ENCODE data around the gene GABARAP.

GABARAP gene

GRCh38 chr17:7241783-7242716, at the start of gene GABARAP:
Gene GABARAP, minus strand, starts transcription at chr17:7242449. Its CDS starts 119 bp downstream, at chr17:7242330.
- H2AFZ ChIP-seq (ENCODE audit: low read length): peak within 1 kb of the TSS; percentile 87
- 0 out of 2 replicates have a peak, but pooled peaks cover 3% of the 10 kb centered on the region for H3F3A ChIP-seq (ENCODE audit: low read depth)
- peak within 1 kb of the TSS; percentile 86 for H3K4me3 ChIP-seq (ENCODE audit: low read length, poor library complexity, severe bottlenecking)
- H3K79me2 ChIP-seq (ENCODE audit: insufficient read depth, low read length): peaks cover 56% of the 10 kb centered on the region
- peaks cover 5% of the 10 kb centered on the region for H3K27me3 ChIP-seq (ENCODE audit: insufficient read depth, low read length, poor library complexity, severe bottlenecking)
- TF ChIP-seq EZH2phosphoT487 (IDR thresholded peaks at IDR 0.05; ENCODE audit: borderline replicate concordance) (no peak), CTCF (conservative IDR thresholded peaks at IDR 0.05; ENCODE audit: low read length) (no peak)
- H3K36me3 ChIP-seq (ENCODE audit: insufficient read depth, low read length): peaks cover 23% of the 10 kb centered on the region; the same call in 1 of the 2 replicates
- no peaks in the 10 kb centered on the region for H3K9me3 ChIP-seq (ENCODE audit: insufficient read depth, low read depth, low read length)
- peaks cover 31% of the 10 kb centered on the region for H3K4me1 ChIP-seq (ENCODE audit: insufficient read depth, low read length, poor library complexity, severe bottlenecking)
- peak within 1 kb of the TSS; percentile 86 for H3K9ac ChIP-seq (ENCODE audit: low read depth, low read length, poor library complexity, severe bottlenecking)
- H4K20me1 ChIP-seq (ENCODE audit: insufficient read depth, low read length, poor library complexity, severe bottlenecking): peaks cover 12% of the 10 kb centered on the region
- peak within 1 kb of the TSS; percentile 75 for H3K4me2 ChIP-seq (ENCODE audit: low read depth, low read length, poor library complexity, severe bottlenecking)
- H3K9me2 ChIP-seq (replicated peaks; ENCODE audit: low read depth, low read length): no peaks in the 10 kb centered on the region

GRCh38 chr17:7290685-7291084, 48.4 kb upstream of the GABARAP start:
- Histone ChIP-seq H3K27me3 (ENCODE audit: insufficient read depth, low read length, poor library complexity, severe bottlenecking) (no peaks in the 10 kb centered on the region), H3K4me3 (ENCODE audit: low read length, poor library complexity, severe bottlenecking) (no peak overlapping the region), H3K4me1 (ENCODE audit: insufficient read depth, low read length, poor library complexity, severe bottlenecking) (no peaks in the 10 kb centered on the region), H2AFZ (ENCODE audit: low read length) (no peak overlapping the region), H3K9ac (ENCODE audit: low read depth, low read length, poor library complexity, severe bottlenecking) (no peak overlapping the region), H4K20me1 (ENCODE audit: insufficient read depth, low read length, poor library complexity, severe bottlenecking) (no peaks in the 10 kb centered on the region), H3K9me2 (replicated peaks; ENCODE audit: low read depth, low read length) (no peaks in the 10 kb centered on the region), H3K79me2 (ENCODE audit: insufficient read depth, low read length) (no peaks in the 10 kb centered on the region), H3K4me2 (ENCODE audit: low read depth, low read length, poor library complexity, severe bottlenecking) (no peak overlapping the region), H3K36me3 (ENCODE audit: insufficient read depth, low read length) (no peaks in the 10 kb centered on the region), H3F3A (ENCODE audit: low read depth) (no peaks in the 10 kb centered on the region), H3K9me3 (ENCODE audit: insufficient read depth, low read depth, low read length) (no peaks in the 10 kb centered on the region)
- TF ChIP-seq EZH2phosphoT487 (IDR thresholded peaks at IDR 0.05; ENCODE audit: borderline replicate concordance) (no peak), CTCF (conservative IDR thresholded peaks at IDR 0.05; ENCODE audit: low read length) (no peak)

GRCh38 chr17:7290166-7290565, 47.9 kb upstream of the GABARAP start:
- Histone ChIP-seq H3K79me2 (ENCODE audit: insufficient read depth, low read length) (no peaks in the 10 kb centered on the region), H3F3A (ENCODE audit: low read depth) (no peaks in the 10 kb centered on the region), H4K20me1 (ENCODE audit: insufficient read depth, low read length, poor library complexity, severe bottlenecking) (no peaks in the 10 kb centered on the region), H3K4me2 (ENCODE audit: low read depth, low read length, poor library complexity, severe bottlenecking) (no peak overlapping the region), H3K9ac (ENCODE audit: low read depth, low read length, poor library complexity, severe bottlenecking) (no peak overlapping the region), H3K4me1 (ENCODE audit: insufficient read depth, low read length, poor library complexity, severe bottlenecking) (no peaks in the 10 kb centered on the region), H3K27me3 (ENCODE audit: insufficient read depth, low read length, poor library complexity, severe bottlenecking) (no peaks in the 10 kb centered on the region), H2AFZ (ENCODE audit: low read length) (no peak overlapping the region), H3K4me3 (ENCODE audit: low read length, poor library complexity, severe bottlenecking) (no peak overlapping the region), H3K9me2 (replicated peaks; ENCODE audit: low read depth, low read length) (no peaks in the 10 kb centered on the region), H3K36me3 (ENCODE audit: insufficient read depth, low read length) (no peaks in the 10 kb centered on the region), H3K9me3 (ENCODE audit: insufficient read depth, low read depth, low read length) (no peaks in the 10 kb centered on the region)
- no peak for TF ChIP-seq EZH2phosphoT487 (IDR thresholded peaks at IDR 0.05; ENCODE audit: borderline replicate concordance)
- TF ChIP-seq CTCF (conservative IDR thresholded peaks at IDR 0.05; ENCODE audit: low read length): no peak
